SIG-M5 (cell line): Measurements from ENCODE around the gene CHST7.

Experiments used
- DNase-seq: peaks from one replicate; lab custom pipeline; 2025; lab: John Stamatoyannopoulos, UW

CHST7 gene

GRCh38 chrX:46607916-46608315 is 34.4 kb downstream of the CHST7 start:
- DNase-seq, result no peak

- DNase-seq, result no peak
Measured at GRCh38 chrX:46610070-46610658, 36.6 kb downstream of the CHST7 start.

- no peak for DNase-seq
Measured at GRCh38 chrX:46611658-46612362, 38.2 kb downstream of the CHST7 start.

- DNase-seq, result no peak
Measured at GRCh38 chrX:46617906-46618305, 44.3 kb downstream of the CHST7 start.

GRCh38 chrX:46618947-46619346 is 45.4 kb downstream of the CHST7 start:
- no peak for DNase-seq

GRCh38 chrX:46620505-46620904 is 46.9 kb downstream of the CHST7 start:
- no peak for DNase-seq

GRCh38 chrX:46621572-46621971 is 48.0 kb downstream of the CHST7 start:
- DNase-seq, result no peak

GRCh38 chrX:46624090-46624786 is 50.7 kb downstream of the CHST7 start:
- DNase-seq, result no peak

- peak; percentile 20 for DNase-seq
Measured at GRCh38 chrX:46626566-46626965, 53.0 kb downstream of the CHST7 start.

GRCh38 chrX:46627062-46627461 is 53.5 kb downstream of the CHST7 start:
- DNase-seq, result no peak

- DNase-seq, result no peak
Measured at GRCh38 chrX:46627711-46628419, 54.3 kb downstream of the CHST7 start.

- peak; percentile 7 for DNase-seq
Measured at GRCh38 chrX:46628460-46629371, 55.2 kb downstream of the CHST7 start.

GRCh38 chrX:46630141-46630540 is 56.6 kb downstream of the CHST7 start:
- no peak for DNase-seq

- no peak for DNase-seq
Measured at GRCh38 chrX:46634577-46634976, 61.0 kb downstream of the CHST7 start.

GRCh38 chrX:46635186-46635585 is 61.6 kb downstream of the CHST7 start:
- no peak for DNase-seq

GRCh38 chrX:46636223-46636622 is 62.7 kb downstream of the CHST7 start:
- DNase-seq, result no peak

- no peak for DNase-seq
Measured at GRCh38 chrX:46637938-46638337, 64.4 kb downstream of the CHST7 start.

GRCh38 chrX:46642145-46642544 is 68.6 kb downstream of the CHST7 start:
- DNase-seq, result no peak

GRCh38 chrX:46643636-46644035 is 70.1 kb downstream of the CHST7 start:
- DNase-seq, result no peak

- no peak for DNase-seq
Measured at GRCh38 chrX:46645614-46646013, 72.0 kb downstream of the CHST7 start.

GRCh38 chrX:46647251-46647650 is 73.7 kb downstream of the CHST7 start:
- DNase-seq, result no peak
